HCT116 (cell line): Measurements from ENCODE around the gene HEPACAM2. TPM values are rescaled to one million over a fixed set of nuclear protein-coding genes. Genes with fewer than 3 reads are reported as not detected.
A peak's percentile ranks its signal among the peaks of the same experiment; 100 is the strongest.

Experiments used
- CBX3 ChIP-seq: IDR thresholded peaks from 2 replicates; pipeline ENCODE4 v1.6.1; 2012; ENCODE audit warnings: low read depth
- FOSL1 ChIP-seq: IDR thresholded peaks from 2 replicates; pipeline ENCODE4 v1.6.1; 2012; ENCODE audit warnings: low read depth
- POLR2AphosphoS5 ChIP-seq: IDR thresholded peaks from 2 replicates; pipeline ENCODE4 v1.6.1; 2011; ENCODE audit warnings: mild to moderate bottlenecking, low read depth, low read length, moderate library complexity
- SIN3A ChIP-seq: IDR thresholded peaks from 2 replicates; pipeline ENCODE4 v1.6.1; 2012; ENCODE audit warnings: low read depth
- SRF ChIP-seq: IDR thresholded peaks from 2 replicates; pipeline ENCODE4 v1.6.1; 2012; ENCODE audit warnings: low read depth
- TCF7L2 ChIP-seq: IDR thresholded peaks from 2 replicates; pipeline ENCODE4 v1.7.0; 2011; ENCODE audit warnings: borderline replicate concordance, inconsistent platforms; ENCODE audit not compliant: insufficient read depth, insufficient read length; ENCODE audit errors: extremely low read depth
- ZFX ChIP-seq: fragments of 450-650 bp; IDR thresholded peaks from 2 replicates; pipeline ENCODE4 v1.6.1; 2017
- ZNF274 ChIP-seq: fragments of 200-500 bp; sonication (Bioruptor generic); IDR thresholded peaks from 2 replicates; pipeline ENCODE4 v1.6.1; 2014; ENCODE audit warnings: mild to moderate bottlenecking, low read depth, low read length, inconsistent platforms
- total RNA-seq: library from RNA; stranded (reverse); gene quantifications from one replicate; pipeline ENCODE4 v1.2.1, GENCODE V29; 2021; ENCODE audit not compliant: unreplicated experiment
- TF ChIP-seq, protein P1 (sequence below), 3 experiments: fragments of 200-600 bp in 1 of 3; sonication (generic) in 1 of 3; IDR thresholded peaks in 2 of 3; conservative IDR thresholded peaks in 1 of 3; 2 replicates each; pipeline ENCODE4 v1.5.1; 2012 to 2017; ENCODE audit warnings: low read depth in 2 of 3, low read length in 2 of 3, antibody characterized with exemption in 1 of 3, borderline replicate concordance in 1 of 3, control low read depth in 1 of 3, mild to moderate bottlenecking in 1 of 3, mixed read lengths in 1 of 3, mixed run types in 1 of 3, moderate library complexity in 1 of 3; ENCODE audit not compliant: insufficient read depth in 1 of 3
- TF ChIP-seq, protein P2 (sequence below): IDR thresholded peaks from 2 replicates; pipeline ENCODE4 v1.6.1; 2012
- TF ChIP-seq, protein P3 (sequence below): IDR thresholded peaks from 2 replicates; pipeline ENCODE4 v1.6.1; 2012; ENCODE audit warnings: low read depth

Gene HEPACAM2
- total RNA-seq, 1 experiment from 2014 or later, result not detected

DNA sequence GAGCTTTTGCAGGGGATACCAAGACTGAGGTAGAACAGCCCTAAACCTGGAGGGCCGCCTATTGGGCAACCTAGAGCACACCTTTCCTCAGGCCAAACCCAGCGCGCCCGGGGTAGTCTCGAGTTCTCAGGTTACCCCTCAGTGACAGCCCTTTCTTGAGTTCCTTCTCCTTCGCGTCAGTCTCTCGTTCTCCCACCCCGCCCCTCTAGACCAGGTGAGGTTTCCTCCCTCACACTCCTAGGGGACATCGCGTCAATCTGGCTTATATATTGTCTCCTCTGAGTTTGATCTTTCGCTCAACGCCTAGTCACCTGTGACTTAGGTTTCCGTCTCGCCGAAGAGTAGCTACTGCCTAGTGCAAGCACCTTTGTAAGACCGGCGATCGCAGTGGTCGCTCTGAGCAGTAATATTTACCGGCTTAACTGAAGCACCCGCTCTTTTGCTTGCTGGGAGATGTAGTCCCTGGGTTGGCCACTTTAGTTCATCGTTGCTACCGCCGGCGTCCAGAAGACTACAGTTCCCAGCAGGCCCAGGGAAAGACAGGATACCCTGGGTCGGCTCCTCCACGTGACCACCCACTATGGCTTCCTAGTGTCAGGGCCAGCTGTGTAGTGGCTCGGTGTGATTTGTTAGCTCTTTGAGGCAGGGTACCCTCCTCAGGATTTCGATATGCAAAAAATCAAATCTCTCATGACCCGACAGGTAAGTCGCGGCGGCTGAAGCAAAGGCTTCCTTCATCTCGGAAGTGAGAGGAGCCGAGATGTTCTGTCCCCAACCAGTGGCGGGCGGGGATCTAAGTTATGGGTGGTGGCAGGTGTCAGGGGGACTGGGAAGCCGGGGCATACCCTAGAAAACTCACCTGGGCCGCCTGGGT lies 5.8 kb upstream of the HEPACAM2 start, which contains the start of gene VPS50 (continued):
- TF ChIP-seq, protein P1, sequence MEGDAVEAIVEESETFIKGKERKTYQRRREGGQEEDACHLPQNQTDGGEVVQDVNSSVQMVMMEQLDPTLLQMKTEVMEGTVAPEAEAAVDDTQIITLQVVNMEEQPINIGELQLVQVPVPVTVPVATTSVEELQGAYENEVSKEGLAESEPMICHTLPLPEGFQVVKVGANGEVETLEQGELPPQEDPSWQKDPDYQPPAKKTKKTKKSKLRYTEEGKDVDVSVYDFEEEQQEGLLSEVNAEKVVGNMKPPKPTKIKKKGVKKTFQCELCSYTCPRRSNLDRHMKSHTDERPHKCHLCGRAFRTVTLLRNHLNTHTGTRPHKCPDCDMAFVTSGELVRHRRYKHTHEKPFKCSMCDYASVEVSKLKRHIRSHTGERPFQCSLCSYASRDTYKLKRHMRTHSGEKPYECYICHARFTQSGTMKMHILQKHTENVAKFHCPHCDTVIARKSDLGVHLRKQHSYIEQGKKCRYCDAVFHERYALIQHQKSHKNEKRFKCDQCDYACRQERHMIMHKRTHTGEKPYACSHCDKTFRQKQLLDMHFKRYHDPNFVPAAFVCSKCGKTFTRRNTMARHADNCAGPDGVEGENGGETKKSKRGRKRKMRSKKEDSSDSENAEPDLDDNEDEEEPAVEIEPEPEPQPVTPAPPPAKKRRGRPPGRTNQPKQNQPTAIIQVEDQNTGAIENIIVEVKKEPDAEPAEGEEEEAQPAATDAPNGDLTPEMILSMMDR (IDR thresholded peaks at IDR 0.05 in 2 of 3, conservative IDR thresholded peaks at IDR 0.05 in 1 of 3; ENCODE audit: borderline replicate concordance in 1 of 3, insufficient read depth in 1 of 3, low read depth in 2 of 3, low read length in 2 of 3), result 0 out of 6 replicates have a peak, but pooled peaks of 1 of the 3 experiments have one; percentile 2
- TF ChIP-seq SIN3A (peak; percentile 91; the same call in 1 of the 2 replicates), FOSL1 (no peak), CBX3 (peak; percentile 51), TCF7L2 (peak; percentile 83), SRF (no peak; the same call in 1 of the 2 replicates), ZFX (no peak), POLR2AphosphoS5 (peak; percentile 89), ZNF274 (no peak)
- TF ChIP-seq, protein P2, sequence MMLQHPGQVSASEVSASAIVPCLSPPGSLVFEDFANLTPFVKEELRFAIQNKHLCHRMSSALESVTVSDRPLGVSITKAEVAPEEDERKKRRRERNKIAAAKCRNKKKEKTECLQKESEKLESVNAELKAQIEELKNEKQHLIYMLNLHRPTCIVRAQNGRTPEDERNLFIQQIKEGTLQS, result no peak
- TF ChIP-seq, protein P3, sequence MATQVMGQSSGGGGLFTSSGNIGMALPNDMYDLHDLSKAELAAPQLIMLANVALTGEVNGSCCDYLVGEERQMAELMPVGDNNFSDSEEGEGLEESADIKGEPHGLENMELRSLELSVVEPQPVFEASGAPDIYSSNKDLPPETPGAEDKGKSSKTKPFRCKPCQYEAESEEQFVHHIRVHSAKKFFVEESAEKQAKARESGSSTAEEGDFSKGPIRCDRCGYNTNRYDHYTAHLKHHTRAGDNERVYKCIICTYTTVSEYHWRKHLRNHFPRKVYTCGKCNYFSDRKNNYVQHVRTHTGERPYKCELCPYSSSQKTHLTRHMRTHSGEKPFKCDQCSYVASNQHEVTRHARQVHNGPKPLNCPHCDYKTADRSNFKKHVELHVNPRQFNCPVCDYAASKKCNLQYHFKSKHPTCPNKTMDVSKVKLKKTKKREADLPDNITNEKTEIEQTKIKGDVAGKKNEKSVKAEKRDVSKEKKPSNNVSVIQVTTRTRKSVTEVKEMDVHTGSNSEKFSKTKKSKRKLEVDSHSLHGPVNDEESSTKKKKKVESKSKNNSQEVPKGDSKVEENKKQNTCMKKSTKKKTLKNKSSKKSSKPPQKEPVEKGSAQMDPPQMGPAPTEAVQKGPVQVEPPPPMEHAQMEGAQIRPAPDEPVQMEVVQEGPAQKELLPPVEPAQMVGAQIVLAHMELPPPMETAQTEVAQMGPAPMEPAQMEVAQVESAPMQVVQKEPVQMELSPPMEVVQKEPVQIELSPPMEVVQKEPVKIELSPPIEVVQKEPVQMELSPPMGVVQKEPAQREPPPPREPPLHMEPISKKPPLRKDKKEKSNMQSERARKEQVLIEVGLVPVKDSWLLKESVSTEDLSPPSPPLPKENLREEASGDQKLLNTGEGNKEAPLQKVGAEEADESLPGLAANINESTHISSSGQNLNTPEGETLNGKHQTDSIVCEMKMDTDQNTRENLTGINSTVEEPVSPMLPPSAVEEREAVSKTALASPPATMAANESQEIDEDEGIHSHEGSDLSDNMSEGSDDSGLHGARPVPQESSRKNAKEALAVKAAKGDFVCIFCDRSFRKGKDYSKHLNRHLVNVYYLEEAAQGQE, result no peak
